ENCODE results near the gene CD84. TPM values are rescaled to one million over a fixed set of nuclear protein-coding genes. Genes with fewer than 3 reads are reported as not detected.

The CD84 gene
- total RNA-seq, 1 experiment from 2014 or later, result not detected

- Histone ChIP-seq H3K9me3 (ENCODE audit: low read depth, low read length, poor library complexity, severe bottlenecking) (no peaks in the 10 kb centered on the region), H3K27ac (ENCODE audit: low read depth, low read length, poor library complexity, severe bottlenecking) (no peak overlapping the region), H3K4me1 (ENCODE audit: insufficient read depth, low read length, poor library complexity, severe bottlenecking) (peaks cover 15% of the 10 kb centered on the region), H3K27me3 (replicated peaks; ENCODE audit: insufficient read depth, low read depth, low read length, poor library complexity) (no peaks in the 10 kb centered on the region), H3K4me3 (ENCODE audit: low read depth, low read length, poor library complexity, severe bottlenecking) (no peak overlapping the region), H3K36me3 (ENCODE audit: insufficient read depth, low read length, poor library complexity, severe bottlenecking) (no peaks in the 10 kb centered on the region)
- intact Hi-C loops (cut with micrococcal nuclease; ENCODE audit: unreplicated experiment), result loop anchor here (1.0 to 5.0 kb wide), 4 partner anchors 40 to 179 kb away; partner anchors contain the start of gene SLAMF1
- no peak for TF ChIP-seq EZH2 (IDR thresholded peaks at IDR 0.05; ENCODE audit: borderline replicate concordance, low read depth, low read length, poor library complexity, severe bottlenecking)
- TF ChIP-seq, protein P1, sequence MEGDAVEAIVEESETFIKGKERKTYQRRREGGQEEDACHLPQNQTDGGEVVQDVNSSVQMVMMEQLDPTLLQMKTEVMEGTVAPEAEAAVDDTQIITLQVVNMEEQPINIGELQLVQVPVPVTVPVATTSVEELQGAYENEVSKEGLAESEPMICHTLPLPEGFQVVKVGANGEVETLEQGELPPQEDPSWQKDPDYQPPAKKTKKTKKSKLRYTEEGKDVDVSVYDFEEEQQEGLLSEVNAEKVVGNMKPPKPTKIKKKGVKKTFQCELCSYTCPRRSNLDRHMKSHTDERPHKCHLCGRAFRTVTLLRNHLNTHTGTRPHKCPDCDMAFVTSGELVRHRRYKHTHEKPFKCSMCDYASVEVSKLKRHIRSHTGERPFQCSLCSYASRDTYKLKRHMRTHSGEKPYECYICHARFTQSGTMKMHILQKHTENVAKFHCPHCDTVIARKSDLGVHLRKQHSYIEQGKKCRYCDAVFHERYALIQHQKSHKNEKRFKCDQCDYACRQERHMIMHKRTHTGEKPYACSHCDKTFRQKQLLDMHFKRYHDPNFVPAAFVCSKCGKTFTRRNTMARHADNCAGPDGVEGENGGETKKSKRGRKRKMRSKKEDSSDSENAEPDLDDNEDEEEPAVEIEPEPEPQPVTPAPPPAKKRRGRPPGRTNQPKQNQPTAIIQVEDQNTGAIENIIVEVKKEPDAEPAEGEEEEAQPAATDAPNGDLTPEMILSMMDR (conservative IDR thresholded peaks at IDR 0.05; ENCODE audit: low read depth, low read length), result no peak
- BruUV-seq (replicated peaks), result no TSS peak
- ChIA-PET POLR2A (ENCODE audit: low non-redundant PET) (no interaction called here), CTCF (interaction anchor here (0.5 to 2.6 kb wide), 5 partner anchors 11 to 179 kb away, joined by 3 to 6 read pairs (median 4); no protein-coding TSS in a partner anchor)
- DNase-seq (ENCODE audit: low spot score), result peak; percentile 57
Measured at GRCh38 chr1:160607672-160608032, 28.4 kb upstream of the CD84 start.

DNA sequence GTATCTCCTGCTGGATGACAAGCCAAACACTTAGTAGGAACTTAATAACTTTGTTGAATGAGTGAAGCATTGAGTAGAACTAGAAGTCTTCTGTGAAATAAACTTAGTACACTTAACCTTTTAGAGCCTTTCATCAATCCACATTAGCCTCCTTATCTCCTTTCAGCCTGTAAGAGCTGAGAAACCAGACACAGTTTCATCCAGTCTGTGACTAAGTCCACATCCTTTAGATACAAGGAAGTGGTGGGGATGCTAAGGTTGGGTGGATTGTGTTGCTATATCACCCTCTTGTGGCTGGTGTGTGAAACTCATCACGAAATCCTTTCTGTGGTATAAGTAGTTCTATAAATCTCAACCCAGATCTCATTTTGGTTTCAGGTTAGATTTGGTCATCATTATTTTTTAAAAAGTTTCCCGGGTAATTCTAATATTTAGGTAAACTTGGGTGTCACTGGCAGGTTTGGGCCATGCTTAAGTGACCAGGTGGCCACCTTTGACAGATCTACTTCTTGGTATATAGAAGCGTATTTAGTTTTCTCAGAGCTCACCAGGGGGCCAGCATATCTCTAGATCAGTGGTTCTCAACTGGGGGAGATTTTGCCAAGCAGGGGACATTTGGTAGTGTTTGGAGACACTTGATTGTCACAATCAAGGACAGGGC lies 27.8 kb upstream of the CD84 start:
- BruUV-seq (replicated peaks), result no TSS peak
- no peaks in the 10 kb centered on the region for H3K27me3 ChIP-seq (replicated peaks; ENCODE audit: insufficient read depth, low read depth, low read length, poor library complexity)
- peaks cover 15% of the 10 kb centered on the region for H3K4me1 ChIP-seq (ENCODE audit: insufficient read depth, low read length, poor library complexity, severe bottlenecking)
- no peak overlapping the region for H3K4me3 ChIP-seq (ENCODE audit: low read depth, low read length, poor library complexity, severe bottlenecking)
- H3K36me3 ChIP-seq (ENCODE audit: insufficient read depth, low read length, poor library complexity, severe bottlenecking), result no peaks in the 10 kb centered on the region
- POLR2A ChIA-PET (ENCODE audit: low non-redundant PET), result no interaction called here
- peak; percentile 88 for DNase-seq (ENCODE audit: low spot score)
- no peaks in the 10 kb centered on the region for H3K9me3 ChIP-seq (ENCODE audit: low read depth, low read length, poor library complexity, severe bottlenecking)
- intact Hi-C loops (cut with micrococcal nuclease; ENCODE audit: unreplicated experiment), result loop anchor here (1.0 to 5.0 kb wide), 3 partner anchors 62 to 179 kb away; no protein-coding TSS in a partner anchor
- TF ChIP-seq EZH2 (IDR thresholded peaks at IDR 0.05; ENCODE audit: borderline replicate concordance, low read depth, low read length, poor library complexity, severe bottlenecking), result no peak
- TF ChIP-seq, protein P1 (conservative IDR thresholded peaks at IDR 0.05; ENCODE audit: low read depth, low read length), result peak; percentile 79
- no peak overlapping the region for H3K27ac ChIP-seq (ENCODE audit: low read depth, low read length, poor library complexity, severe bottlenecking)
- CTCF ChIA-PET, result interaction anchor here (0.5 to 2.6 kb wide), 6 partner anchors 12 to 178 kb away, joined by 3 to 6 read pairs (median 4); no protein-coding TSS in a partner anchor

- H3K27me3 ChIP-seq (replicated peaks; ENCODE audit: insufficient read depth, low read depth, low read length, poor library complexity), result no peaks in the 10 kb centered on the region
- H3K36me3 ChIP-seq (ENCODE audit: insufficient read depth, low read length, poor library complexity, severe bottlenecking), result no peaks in the 10 kb centered on the region
- H3K4me3 ChIP-seq (ENCODE audit: low read depth, low read length, poor library complexity, severe bottlenecking), result no peak overlapping the region
- no TSS peak for BruUV-seq (replicated peaks)
- no peaks in the 10 kb centered on the region for H3K9me3 ChIP-seq (ENCODE audit: low read depth, low read length, poor library complexity, severe bottlenecking)
- intact Hi-C loops (cut with micrococcal nuclease; ENCODE audit: unreplicated experiment), result loop anchor here (1.0 to 5.0 kb wide), 3 partner anchors 62 to 178 kb away; no protein-coding TSS in a partner anchor
- ChIA-PET CTCF (interaction anchor here (0.6 to 2.6 kb wide), 3 partner anchors 41 to 178 kb away, joined by 3 to 6 read pairs (median 4); no protein-coding TSS in a partner anchor), POLR2A (ENCODE audit: low non-redundant PET) (no interaction called here)
- TF ChIP-seq, protein P1 (conservative IDR thresholded peaks at IDR 0.05; ENCODE audit: low read depth, low read length), result no peak
- no peak for TF ChIP-seq EZH2 (IDR thresholded peaks at IDR 0.05; ENCODE audit: borderline replicate concordance, low read depth, low read length, poor library complexity, severe bottlenecking)
- H3K4me1 ChIP-seq (ENCODE audit: insufficient read depth, low read length, poor library complexity, severe bottlenecking), result peaks cover 15% of the 10 kb centered on the region
- H3K27ac ChIP-seq (ENCODE audit: low read depth, low read length, poor library complexity, severe bottlenecking), result no peak overlapping the region
- no peak for DNase-seq (ENCODE audit: low spot score)
Measured at GRCh38 chr1:160606611-160607010, 27.3 kb upstream of the CD84 start.
